Mesodermal cell (in vitro differentiated cells): ENCODE data around the gene PLEKHG5. TPM values are rescaled to one million over a fixed set of nuclear protein-coding genes. Genes with fewer than 3 reads are reported as not detected.

Experiments used
- H3K27ac ChIP-seq: 2 replicates; pipeline ENCODE4 v1.7.0; 2013; ENCODE audit warnings: mild to moderate bottlenecking, low read depth, low read length, moderate library complexity; ENCODE audit not compliant: severe bottlenecking
- H3K36me3 ChIP-seq: 2 replicates; pipeline ENCODE4 v1.7.1; 2013; ENCODE audit warnings: mild to moderate bottlenecking, low read length, moderate library complexity; ENCODE audit not compliant: control insufficient read depth, insufficient read depth
- H3K4me1 ChIP-seq: one replicate; pipeline ENCODE4 v1.7.1; 2013; ENCODE audit warnings: mild to moderate bottlenecking, low read length; ENCODE audit not compliant: insufficient read depth, control insufficient read depth, poor library complexity, severe bottlenecking
- H3K4me3 ChIP-seq: 2 replicates; pipeline ENCODE4 v1.7.0; 2013; ENCODE audit warnings: low read length, control low read depth, mild to moderate bottlenecking; ENCODE audit not compliant: insufficient read depth, poor library complexity, severe bottlenecking; ENCODE audit errors: extremely low read depth
- H3K9me3 ChIP-seq: 2 replicates; pipeline ENCODE4 v1.7.1; 2013; ENCODE audit warnings: mild to moderate bottlenecking, low read length, moderate library complexity; ENCODE audit not compliant: control insufficient read depth
- WGBS, 2 experiments: methylation state at CpG; one replicate each; pipeline ENCODE4 v1.1.5; 2013; ENCODE audit warnings: missing lambda C conversion rate in 2 of 2; ENCODE audit not compliant: insufficient coverage in 2 of 2; 5-methylcytosine and 5-hydroxymethylcytosine counted together
- polyA plus RNA-seq, 2 experiments: library from polyadenylated mRNA; stranded (reverse); fragments of 50-300 nt; gene quantifications; one replicate each; pipeline ENCODE4 v1.2.3, GENCODE V29; 2013

Gene PLEKHG5, protein sequence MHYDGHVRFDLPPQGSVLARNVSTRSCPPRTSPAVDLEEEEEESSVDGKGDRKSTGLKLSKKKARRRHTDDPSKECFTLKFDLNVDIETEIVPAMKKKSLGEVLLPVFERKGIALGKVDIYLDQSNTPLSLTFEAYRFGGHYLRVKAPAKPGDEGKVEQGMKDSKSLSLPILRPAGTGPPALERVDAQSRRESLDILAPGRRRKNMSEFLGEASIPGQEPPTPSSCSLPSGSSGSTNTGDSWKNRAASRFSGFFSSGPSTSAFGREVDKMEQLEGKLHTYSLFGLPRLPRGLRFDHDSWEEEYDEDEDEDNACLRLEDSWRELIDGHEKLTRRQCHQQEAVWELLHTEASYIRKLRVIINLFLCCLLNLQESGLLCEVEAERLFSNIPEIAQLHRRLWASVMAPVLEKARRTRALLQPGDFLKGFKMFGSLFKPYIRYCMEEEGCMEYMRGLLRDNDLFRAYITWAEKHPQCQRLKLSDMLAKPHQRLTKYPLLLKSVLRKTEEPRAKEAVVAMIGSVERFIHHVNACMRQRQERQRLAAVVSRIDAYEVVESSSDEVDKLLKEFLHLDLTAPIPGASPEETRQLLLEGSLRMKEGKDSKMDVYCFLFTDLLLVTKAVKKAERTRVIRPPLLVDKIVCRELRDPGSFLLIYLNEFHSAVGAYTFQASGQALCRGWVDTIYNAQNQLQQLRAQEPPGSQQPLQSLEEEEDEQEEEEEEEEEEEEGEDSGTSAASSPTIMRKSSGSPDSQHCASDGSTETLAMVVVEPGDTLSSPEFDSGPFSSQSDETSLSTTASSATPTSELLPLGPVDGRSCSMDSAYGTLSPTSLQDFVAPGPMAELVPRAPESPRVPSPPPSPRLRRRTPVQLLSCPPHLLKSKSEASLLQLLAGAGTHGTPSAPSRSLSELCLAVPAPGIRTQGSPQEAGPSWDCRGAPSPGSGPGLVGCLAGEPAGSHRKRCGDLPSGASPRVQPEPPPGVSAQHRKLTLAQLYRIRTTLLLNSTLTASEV
- 27.1 TPM for polyA plus RNA-seq (2013, experiment 1 of 2)
- polyA plus RNA-seq (2013, experiment 2 of 2): 23.0 TPM

DNA sequence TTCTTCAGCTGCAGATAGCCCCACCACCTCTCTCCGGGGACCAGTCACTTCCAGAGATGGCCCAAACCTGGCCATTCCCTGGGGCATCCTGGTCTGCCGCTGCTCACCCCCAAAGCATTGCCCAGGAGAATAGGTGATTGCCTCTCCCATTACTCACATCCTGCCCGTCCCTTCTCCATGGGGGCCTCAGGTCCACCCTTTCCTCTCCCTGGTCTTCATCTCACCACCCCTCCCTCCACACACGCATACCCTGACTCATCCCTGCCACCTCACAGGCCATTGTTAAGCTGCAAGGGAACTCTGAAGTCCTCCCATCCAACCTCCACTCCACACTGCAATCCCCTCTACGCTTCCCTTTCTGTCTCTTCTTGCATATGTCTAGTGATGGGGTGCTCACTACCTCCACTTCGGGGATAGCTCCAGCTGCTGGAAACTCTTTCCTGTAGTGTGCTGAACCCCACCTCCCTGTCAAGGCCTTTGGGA lies at the start of gene PLEKHG5:
PLEKHG5 (minus strand) TSS at position 188 of the 483 bp plus-strand sequence. CDS start 14,096 bp downstream, outside the sequence.
- peak within 1 kb of the TSS; percentile 71 for H3K27ac ChIP-seq
- H3K4me1 ChIP-seq: peaks cover 26% of the 10 kb centered on the region
- 35 to 47% methylated on average over 2 to 5 of the region's 6 CpGs for whole genome bisulfite sequencing, 2 experiments

DNA sequence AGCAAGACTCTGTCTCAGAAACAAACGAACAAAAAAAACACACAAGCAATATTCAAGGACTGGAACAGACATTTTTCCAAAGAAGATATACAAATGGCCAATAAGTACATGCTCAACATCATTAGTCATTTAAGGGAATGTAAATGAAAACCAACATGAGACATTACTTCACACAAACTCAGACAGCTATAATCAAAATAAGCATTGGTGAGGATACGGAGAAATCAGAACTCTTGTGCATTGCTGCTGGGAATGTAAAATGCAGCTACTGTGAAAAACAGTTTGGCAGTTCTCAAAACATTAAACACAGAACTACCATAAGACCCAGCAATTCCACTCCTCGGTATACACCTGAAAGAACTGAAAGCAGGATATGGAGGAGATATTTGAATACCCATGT lies 47.5 kb upstream of the PLEKHG5 start:
- no peaks in the 10 kb centered on the region for H3K4me1 ChIP-seq
- no CpG with 5 or more reads among the region's 3 CpGs for WGBS, 2 experiments
- no peak overlapping the region for H3K27ac ChIP-seq
- H3K36me3 ChIP-seq: peaks cover 56% of the 10 kb centered on the region
- no peaks in the 10 kb centered on the region for H3K9me3 ChIP-seq
- no peak overlapping the region for H3K4me3 ChIP-seq

More for the DNA sequence above, at the start of gene PLEKHG5:
- Histone ChIP-seq H3K9me3 (no peaks in the 10 kb centered on the region), H3K36me3 (no peaks in the 10 kb centered on the region), H3K4me3 (peak within 1 kb of the TSS; percentile 60)

DNA sequence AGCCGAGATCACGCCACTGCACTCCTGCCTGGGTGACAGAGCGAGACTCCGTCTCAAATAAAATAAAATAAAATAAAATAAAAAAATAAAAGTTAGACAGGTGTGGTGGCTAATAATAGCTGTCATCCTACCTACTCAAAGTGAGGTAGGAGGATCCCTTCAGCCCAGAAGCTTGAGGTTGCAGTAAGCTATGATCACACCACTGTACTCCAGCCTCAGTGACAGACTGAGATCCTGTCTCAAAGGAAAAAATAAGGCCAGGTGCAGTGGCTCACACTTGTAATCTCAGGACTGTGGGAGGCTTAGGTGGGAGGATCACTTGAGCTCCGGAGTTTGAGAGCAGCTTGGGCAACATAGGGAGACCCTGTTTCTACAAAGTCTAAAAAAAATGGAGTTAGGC lies 44.8 kb upstream of the PLEKHG5 start:
- 75% methylated on average over 1 of the region's 5 CpGs; no CpG with 5 or more reads in 1 of the 2 experiments for WGBS, 2 experiments
- peaks cover 66% of the 10 kb centered on the region for H3K36me3 ChIP-seq
- no peak overlapping the region for H3K4me3 ChIP-seq
- H3K9me3 ChIP-seq: no peaks in the 10 kb centered on the region
- no peaks in the 10 kb centered on the region for H3K4me1 ChIP-seq
- no peak overlapping the region for H3K27ac ChIP-seq

DNA sequence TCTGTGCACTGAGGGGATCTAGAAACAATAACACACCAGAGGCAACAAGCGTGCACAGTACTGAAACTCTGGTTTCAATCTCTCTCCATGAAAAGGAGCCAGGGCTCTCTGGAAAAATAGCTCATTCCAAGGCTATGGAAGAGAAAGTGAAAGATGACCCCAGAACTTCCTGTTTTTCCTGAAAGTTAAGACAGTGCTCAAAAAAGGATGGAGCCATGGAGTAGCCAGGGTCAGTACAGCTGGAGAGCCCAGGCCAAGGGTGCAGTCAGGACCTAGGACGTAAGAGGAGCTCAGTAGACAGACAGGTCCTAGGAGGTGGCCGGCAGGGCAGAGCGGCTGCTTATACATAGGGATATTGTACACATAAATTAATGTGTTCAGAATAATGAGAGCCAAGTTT lies 43.7 kb upstream of the PLEKHG5 start:
- Histone ChIP-seq H3K4me3 (no peak overlapping the region), H3K36me3 (peaks cover 66% of the 10 kb centered on the region), H3K9me3 (no peaks in the 10 kb centered on the region), H3K4me1 (no peaks in the 10 kb centered on the region), H3K27ac (no peak overlapping the region)
- WGBS, 2 experiments: 90 to 100% methylated on average over 1 to 2 of the region's 4 CpGs

DNA sequence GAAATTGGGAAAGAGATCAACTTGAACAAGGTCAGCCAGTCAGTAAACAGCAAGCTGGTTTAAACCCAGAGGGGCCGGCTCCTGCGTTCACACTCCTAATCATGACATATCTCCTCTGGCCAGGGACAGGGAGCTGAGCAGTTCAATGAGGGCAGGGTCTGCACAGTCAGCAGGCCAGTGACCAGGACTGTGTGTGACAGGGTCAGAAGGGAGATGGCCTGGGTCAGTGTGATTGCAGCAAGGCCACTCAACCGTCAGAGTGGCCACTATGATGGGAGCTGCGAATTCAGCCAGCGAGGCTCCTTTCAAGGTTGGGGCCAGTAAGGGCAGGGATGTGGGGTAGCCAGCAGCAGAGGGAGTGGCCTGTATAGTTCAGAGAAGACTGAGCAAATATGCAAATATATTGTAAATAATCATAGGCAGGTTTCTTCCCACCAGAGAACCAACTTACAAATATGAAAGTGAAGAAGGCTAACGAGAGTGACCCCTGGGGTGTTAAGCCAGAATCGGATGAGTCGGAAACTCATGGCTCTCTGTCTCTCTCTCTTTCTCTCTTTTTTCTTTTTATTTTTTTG lies 42.9 kb upstream of the PLEKHG5 start:
- WGBS, 2 experiments: 87 to 92% methylated on average over 7 to 8 of the region's 8 CpGs
- peaks cover 74% of the 10 kb centered on the region for H3K36me3 ChIP-seq
- H3K4me3 ChIP-seq: no peak overlapping the region

DNA sequence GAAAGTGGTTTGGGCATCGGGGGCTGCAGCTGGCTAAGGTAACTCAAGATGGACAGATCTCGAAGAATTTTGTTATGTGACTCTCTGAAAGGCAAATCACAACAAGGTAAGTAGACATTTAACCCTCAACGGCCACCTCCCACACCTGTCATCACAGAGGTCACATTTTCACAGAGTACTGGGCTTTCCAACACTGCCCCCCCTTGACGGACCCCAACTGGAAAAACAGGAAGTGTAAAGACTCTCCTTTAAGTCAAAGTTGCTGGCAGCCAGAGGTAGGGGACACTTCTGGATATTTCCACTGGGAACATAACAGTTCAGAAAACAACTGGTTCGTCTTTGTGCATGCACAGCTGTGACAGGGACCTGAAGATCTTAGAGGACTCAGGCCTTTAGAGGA lies 40.5 kb upstream of the PLEKHG5 start:
- Histone ChIP-seq H3K27ac (no peak overlapping the region), H3K9me3 (no peaks in the 10 kb centered on the region), H3K4me1 (no peaks in the 10 kb centered on the region), H3K36me3 (peaks cover 89% of the 10 kb centered on the region), H3K4me3 (no peak overlapping the region)
- 94 to 95% methylated on average over 3 to 5 of the region's 5 CpGs for WGBS, 2 experiments

More for the DNA sequence above, 42.9 kb upstream of the PLEKHG5 start:
- H3K27ac ChIP-seq: no peak overlapping the region
- H3K9me3 ChIP-seq: no peaks in the 10 kb centered on the region
- H3K4me1 ChIP-seq: no peaks in the 10 kb centered on the region

DNA sequence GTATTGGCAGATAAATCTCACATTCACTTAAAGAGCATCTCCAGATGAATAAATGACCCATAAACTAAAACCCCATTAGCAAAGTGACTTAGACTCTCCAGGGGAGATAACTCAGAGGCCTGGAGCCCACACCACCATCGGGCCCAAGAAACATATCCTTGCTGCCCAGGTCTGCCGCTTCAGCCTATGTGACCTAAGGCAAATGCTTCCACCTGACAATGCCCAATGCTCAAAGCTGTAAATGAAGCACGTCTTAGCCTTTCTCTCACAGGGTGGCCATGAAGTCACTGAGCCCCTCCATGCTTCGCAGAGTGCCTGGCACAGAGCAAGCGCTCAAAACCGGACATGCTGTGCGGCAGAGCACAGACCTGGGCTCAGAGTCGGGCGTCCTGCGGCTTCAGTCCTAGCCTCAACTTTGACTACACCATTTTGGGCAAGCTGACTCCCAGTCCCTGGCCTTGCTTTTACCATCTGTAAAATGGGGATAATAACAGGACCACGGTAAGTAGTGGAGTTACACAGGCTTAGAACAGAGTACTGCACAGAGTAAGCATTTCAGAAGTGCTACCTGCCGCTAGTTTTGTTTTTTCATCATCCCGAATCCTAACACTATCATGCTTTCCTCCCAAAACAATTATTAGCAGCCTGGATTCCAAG lies 39.2 kb upstream of the PLEKHG5 start:
- Histone ChIP-seq H3K36me3 (peaks cover 89% of the 10 kb centered on the region), H3K4me3 (no peak overlapping the region), H3K9me3 (no peaks in the 10 kb centered on the region), H3K27ac (no peak overlapping the region), H3K4me1 (no peaks in the 10 kb centered on the region)
- WGBS, 2 experiments: 95 to 96% methylated on average over 9 to 12 of the region's 13 CpGs

DNA sequence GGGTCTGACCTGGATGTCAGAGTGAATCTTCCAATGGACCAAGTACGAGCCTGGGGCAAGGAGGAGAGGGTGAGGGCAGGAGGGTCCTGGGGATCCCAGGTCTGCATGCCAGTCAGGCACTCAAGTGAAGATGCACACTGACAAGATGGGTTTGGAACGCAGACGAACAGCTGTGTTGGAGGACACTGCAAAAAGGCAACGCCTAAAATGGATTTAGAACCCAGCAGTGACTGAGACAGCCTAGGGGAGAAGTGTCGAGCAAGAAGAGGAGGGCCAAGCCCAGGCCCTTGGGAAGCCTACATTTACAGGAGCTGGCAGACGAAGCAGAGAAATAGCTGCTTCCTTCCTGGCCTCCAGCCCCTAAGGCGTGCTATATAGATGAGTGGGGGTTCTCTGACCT lies 37.0 kb upstream of the PLEKHG5 start:
- Histone ChIP-seq H3K9me3 (no peaks in the 10 kb centered on the region), H3K36me3 (peaks cover 92% of the 10 kb centered on the region), H3K4me3 (no peak overlapping the region), H3K4me1 (peaks cover 7% of the 10 kb centered on the region), H3K27ac (no peak overlapping the region)
- WGBS, 2 experiments: 95 to 99% methylated on average over 6 of the region's 7 CpGs

DNA sequence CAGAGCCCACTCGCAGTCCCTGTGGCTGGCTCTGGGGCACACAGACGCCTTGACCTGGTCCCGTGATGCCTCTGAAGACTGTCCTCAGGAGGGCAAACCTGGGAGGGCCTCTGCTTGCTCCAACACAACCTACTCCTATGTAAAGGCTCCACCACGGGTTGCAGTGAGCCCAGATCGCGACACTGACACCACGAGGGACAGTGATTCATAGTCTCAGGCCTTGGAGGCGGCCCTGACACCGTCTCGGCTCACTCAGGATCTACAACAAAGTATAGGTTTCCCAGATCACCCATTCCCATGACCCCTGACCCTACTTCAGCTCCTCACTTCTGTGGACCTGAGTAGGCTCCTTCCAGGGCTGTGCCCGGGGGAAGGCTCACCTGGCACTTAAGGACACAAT lies 34.8 kb upstream of the PLEKHG5 start:
- Histone ChIP-seq H3K4me3 (no peak overlapping the region), H3K36me3 (peaks cover 70% of the 10 kb centered on the region), H3K27ac (no peak overlapping the region), H3K4me1 (peaks cover 11% of the 10 kb centered on the region), H3K9me3 (no peaks in the 10 kb centered on the region)
- WGBS, 2 experiments: 91 to 93% methylated on average over 9 to 11 of the region's 11 CpGs

DNA sequence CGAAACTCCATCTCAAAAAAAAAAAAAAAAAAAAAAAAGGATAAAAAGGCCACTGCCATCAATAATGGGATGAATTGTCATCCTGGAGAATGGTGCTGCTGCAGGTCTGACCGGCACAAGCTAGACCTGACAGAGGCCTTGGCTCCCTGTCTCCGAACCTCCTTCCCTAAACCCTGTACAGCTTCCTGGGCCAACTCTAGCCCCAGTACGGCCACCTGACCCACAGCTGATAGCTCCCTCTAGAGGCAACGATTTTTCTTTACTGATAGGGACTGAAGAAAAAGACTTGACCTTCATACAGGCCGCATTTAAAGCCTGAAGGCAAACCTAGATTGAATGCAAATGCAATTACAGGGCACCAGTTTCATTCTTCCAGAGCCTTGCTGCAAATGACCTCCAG lies 32.1 kb upstream of the PLEKHG5 start:
- H3K27ac ChIP-seq: no peak overlapping the region
- H3K4me1 ChIP-seq: peaks cover 32% of the 10 kb centered on the region
- 49 to 81% methylated on average over 3 to 5 of the region's 6 CpGs for WGBS, 2 experiments
- no peak overlapping the region for H3K4me3 ChIP-seq
- H3K36me3 ChIP-seq: peaks cover 44% of the 10 kb centered on the region
- no peaks in the 10 kb centered on the region for H3K9me3 ChIP-seq
